K562 (cell line): Measurements from ENCODE around the gene KRT28. TPM values are rescaled to one million over a fixed set of nuclear protein-coding genes. Genes with fewer than 3 reads are reported as not detected.
A peak's percentile ranks its signal among the peaks of the same experiment; 100 is the strongest.

Experiments
- ARNT ChIP-seq, 2 experiments: fragments of 450-650 bp; IDR thresholded peaks; 2 replicates each; pipeline ENCODE4 v1.6.1; 2016; ENCODE audit warnings: mild to moderate bottlenecking in 1 of 2
- COPS2 ChIP-seq: fragments of 450-650 bp; conservative IDR thresholded peaks from 2 replicates; pipeline ENCODE4 v1.6.1; 2016; ENCODE audit warnings: mild to moderate bottlenecking, moderate library complexity
- ELF1 ChIP-seq: fragments of 200-800 bp; sonication (Bioruptor generic); IDR thresholded peaks from 2 replicates; pipeline ENCODE4 v1.6.1; 2016; ENCODE audit warnings: missing genetic modification characterization, missing compliant biosample characterization
- HNRNPL ChIP-seq: fragments of 200-400 bp; formaldehyde crosslinking; IDR thresholded peaks from 2 replicates; pipeline ENCODE4 v1.6.1; 2017; ENCODE audit warnings: low read depth, mild to moderate bottlenecking, low read length
- ILF3 ChIP-seq: fragments of 450-650 bp; IDR thresholded peaks from 2 replicates; pipeline ENCODE4 v1.6.1; 2018; ENCODE audit warnings: antibody characterized with exemption, mild to moderate bottlenecking, moderate library complexity, borderline replicate concordance
- JUND ChIP-seq, 2 experiments: IDR thresholded peaks; 2 replicates in 1 of 2; 3 replicates in 1 of 2; pipeline ENCODE4 v1.6.1; 2011; ENCODE audit warnings: borderline replicate concordance in 2 of 2, low read depth in 2 of 2, low read length in 2 of 2, improper control_type of control experiment in 1 of 2, missing biosample characterization in 1 of 2, missing genetic modification characterization in 1 of 2, missing genetic modification reagents in 1 of 2
- ZBTB7A ChIP-seq: IDR thresholded peaks from 2 replicates; pipeline ENCODE4 v1.6.1; 2011; ENCODE audit warnings: low read depth, mild to moderate bottlenecking, low read length, moderate library complexity, borderline replicate concordance; ENCODE audit not compliant: control insufficient read depth
- ZNF408 ChIP-seq: fragments of 250-450 bp; sonication (Bioruptor Pico); IDR thresholded peaks from 2 replicates; pipeline ENCODE4 v1.4.0; 2020; ENCODE audit warnings: low read depth, mild to moderate bottlenecking, moderate library complexity
- ZNF830 ChIP-seq: fragments of 250-450 bp; sonication (Bioruptor Pico); IDR thresholded peaks from 2 replicates; pipeline ENCODE4 v1.5.0; 2021; ENCODE audit warnings: mild to moderate bottlenecking
- polyA plus RNA-seq, 8 experiments: library from polyadenylated mRNA; depleted of rRNA in 4 of 8; stranded (reverse) in 5 of 8; unstranded in 3 of 8; fragments of >200 nt; fragmentation: Nextera tagmentation in 2 of 8; fragmentation: Illumina TruSeq in 1 of 8; extraction: Ambion mirVana in 2 of 8; extraction: Trizol in 1 of 8; gene quantifications; 2 replicates each; pipeline versions ENCODE4 v1.2.1 to v1.2.3, GENCODE V29; 2011 to 2014; ENCODE audit warnings: inconsistent platforms in 1 of 8, missing spikeins in 1 of 8
- total RNA-seq, 7 experiments: library from RNA; depleted of rRNA in 6 of 7; stranded (reverse); fragments of >200 nt in 6 of 7; fragmentation: Illumina TruSeq in 2 of 7; extraction: Trizol in 2 of 7; gene quantifications; 2 replicates each; pipeline versions ENCODE4 v1.2.1 to v1.2.3, GENCODE V29; 2011 to 2021; ENCODE audit warnings: low replicate concordance in 1 of 7
- TF ChIP-seq, protein P1 (sequence below): sonication (generic); formaldehyde crosslinking; IDR thresholded peaks from 2 replicates; pipeline ENCODE4 v1.8.1; 2023; ENCODE audit warnings: mild to moderate bottlenecking, missing genetic modification reagents
- TF ChIP-seq, protein P2 (sequence below): fragments of 450-650 bp; formaldehyde crosslinking; IDR thresholded peaks from 2 replicates; pipeline ENCODE4 v1.4.0; 2022; ENCODE audit warnings: missing genetic modification characterization
- TF ChIP-seq, protein P3 (sequence below): IDR thresholded peaks from 2 replicates; pipeline ENCODE4 v1.6.1; 2012; ENCODE audit warnings: low read depth, low read length, improper control_type of control experiment, borderline replicate concordance
- TF ChIP-seq, protein P4 (sequence below): fragments of 250-450 bp; sonication (Bioruptor Pico); IDR thresholded peaks from 2 replicates; pipeline ENCODE4 v1.9.0; 2021; ENCODE audit warnings: mild to moderate bottlenecking

KRT28 gene
- total and polyA plus RNA-seq, 9 of the 15 experiments (the other 6 are each of a cell fraction or from before 2014, with no cell fraction given) = not detected

DNA sequence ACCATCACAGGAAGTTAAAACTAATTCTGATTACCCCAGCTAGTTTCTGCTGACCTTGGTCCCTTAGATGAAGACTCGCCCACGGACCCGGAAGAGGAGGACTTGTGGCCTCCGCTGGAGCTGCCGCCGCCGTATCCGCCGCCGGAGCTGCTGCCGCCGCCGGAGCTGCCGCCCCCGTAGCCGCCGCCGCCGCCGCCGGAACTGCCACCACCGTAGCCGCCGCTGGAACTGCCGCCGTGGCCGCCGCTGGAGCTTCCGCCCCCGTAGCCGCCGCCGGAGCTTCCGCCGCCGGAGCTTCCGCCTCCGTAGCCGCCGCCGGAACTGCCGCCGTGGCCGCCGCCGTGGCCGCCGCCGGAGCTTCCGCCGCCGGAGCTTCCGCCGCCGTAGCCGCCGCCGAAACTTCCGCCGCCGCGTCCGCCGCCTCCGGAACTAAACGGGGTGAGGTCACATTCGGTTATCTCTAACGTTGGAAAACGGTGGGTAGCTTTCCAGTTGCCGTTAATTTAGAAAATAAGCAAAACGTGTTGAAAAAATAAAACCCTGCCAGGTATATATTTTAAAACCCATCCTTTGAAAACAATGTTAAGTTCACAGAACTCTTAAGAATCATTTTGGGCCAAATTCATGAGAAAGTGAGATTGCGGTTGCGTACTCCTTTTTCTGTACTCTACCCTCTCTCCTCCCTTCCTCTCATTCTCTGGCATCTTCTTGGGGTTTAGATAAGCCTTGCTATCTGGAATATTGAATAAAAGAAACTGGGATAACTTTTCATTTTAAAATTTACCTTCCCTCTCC, 19.2 kb upstream of the KRT28 start (continued):
- TF ChIP-seq, protein P1, sequence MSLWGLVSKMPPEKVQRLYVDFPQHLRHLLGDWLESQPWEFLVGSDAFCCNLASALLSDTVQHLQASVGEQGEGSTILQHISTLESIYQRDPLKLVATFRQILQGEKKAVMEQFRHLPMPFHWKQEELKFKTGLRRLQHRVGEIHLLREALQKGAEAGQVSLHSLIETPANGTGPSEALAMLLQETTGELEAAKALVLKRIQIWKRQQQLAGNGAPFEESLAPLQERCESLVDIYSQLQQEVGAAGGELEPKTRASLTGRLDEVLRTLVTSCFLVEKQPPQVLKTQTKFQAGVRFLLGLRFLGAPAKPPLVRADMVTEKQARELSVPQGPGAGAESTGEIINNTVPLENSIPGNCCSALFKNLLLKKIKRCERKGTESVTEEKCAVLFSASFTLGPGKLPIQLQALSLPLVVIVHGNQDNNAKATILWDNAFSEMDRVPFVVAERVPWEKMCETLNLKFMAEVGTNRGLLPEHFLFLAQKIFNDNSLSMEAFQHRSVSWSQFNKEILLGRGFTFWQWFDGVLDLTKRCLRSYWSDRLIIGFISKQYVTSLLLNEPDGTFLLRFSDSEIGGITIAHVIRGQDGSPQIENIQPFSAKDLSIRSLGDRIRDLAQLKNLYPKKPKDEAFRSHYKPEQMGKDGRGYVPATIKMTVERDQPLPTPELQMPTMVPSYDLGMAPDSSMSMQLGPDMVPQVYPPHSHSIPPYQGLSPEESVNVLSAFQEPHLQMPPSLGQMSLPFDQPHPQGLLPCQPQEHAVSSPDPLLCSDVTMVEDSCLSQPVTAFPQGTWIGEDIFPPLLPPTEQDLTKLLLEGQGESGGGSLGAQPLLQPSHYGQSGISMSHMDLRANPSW (CRISPR knock-in tag) = no peak
- TF ChIP-seq, protein P2, sequence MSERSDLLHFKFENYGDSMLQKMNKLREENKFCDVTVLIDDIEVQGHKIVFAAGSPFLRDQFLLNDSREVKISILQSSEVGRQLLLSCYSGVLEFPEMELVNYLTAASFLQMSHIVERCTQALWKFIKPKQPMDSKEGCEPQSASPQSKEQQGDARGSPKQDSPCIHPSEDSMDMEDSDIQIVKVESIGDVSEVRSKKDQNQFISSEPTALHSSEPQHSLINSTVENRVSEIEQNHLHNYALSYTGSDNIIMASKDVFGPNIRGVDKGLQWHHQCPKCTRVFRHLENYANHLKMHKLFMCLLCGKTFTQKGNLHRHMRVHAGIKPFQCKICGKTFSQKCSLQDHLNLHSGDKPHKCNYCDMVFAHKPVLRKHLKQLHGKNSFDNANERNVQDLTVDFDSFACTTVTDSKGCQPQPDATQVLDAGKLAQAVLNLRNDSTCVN (CRISPR knock-in tag) = 0 out of 2 replicates have a peak, but pooled peaks have one; percentile 25
- TF ChIP-seq HNRNPL (0 out of 2 replicates have a peak, but pooled peaks have one; percentile 20), JUND (IDR thresholded peaks at IDR 0.05; ENCODE audit: borderline replicate concordance, low read depth, low read length) (peak; percentile 76), JUND (tag; IDR thresholded peaks at IDR 0.05; ENCODE audit: borderline replicate concordance, low read depth, low read length) (peak; percentile 76), ARNT (IDR thresholded peaks at IDR 0.05) (peak in 1 of 2 experiments; percentile 87; a peak in 2 of 4 replicates), COPS2 (no peak), ZBTB7A (no peak), ZNF830 (CRISPR knock-in tag) (peak; percentile 40; the same call in 1 of the 2 replicates), ZNF408 (CRISPR knock-in tag) (no peak), ILF3 (0 out of 2 replicates have a peak, but pooled peaks have one; percentile 29), ELF1 (tag) (peak; percentile 81)
- TF ChIP-seq, protein P3, sequence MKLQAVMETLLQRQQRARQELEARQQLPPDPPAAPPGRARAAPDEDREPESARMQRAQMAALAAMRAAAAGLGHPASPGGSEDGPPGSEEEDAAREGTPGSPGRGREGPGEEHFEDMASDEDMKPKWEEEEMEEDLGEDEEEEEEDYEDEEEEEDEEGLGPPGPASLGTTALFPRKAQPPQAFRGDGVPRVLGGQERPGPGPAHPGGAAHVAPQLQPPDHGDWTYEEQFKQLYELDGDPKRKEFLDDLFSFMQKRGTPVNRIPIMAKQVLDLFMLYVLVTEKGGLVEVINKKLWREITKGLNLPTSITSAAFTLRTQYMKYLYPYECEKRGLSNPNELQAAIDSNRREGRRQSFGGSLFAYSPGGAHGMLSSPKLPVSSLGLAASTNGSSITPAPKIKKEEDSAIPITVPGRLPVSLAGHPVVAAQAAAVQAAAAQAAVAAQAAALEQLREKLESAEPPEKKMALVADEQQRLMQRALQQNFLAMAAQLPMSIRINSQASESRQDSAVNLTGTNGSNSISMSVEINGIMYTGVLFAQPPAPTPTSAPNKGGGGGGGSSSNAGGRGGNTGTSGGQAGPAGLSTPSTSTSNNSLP = no peak
- TF ChIP-seq, protein P4, sequence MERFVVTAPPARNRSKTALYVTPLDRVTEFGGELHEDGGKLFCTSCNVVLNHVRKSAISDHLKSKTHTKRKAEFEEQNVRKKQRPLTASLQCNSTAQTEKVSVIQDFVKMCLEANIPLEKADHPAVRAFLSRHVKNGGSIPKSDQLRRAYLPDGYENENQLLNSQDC = peak; percentile 96
